Progenitor cell of endocrine pancreas (in vitro differentiated cells): Measurements from ENCODE around the gene GRAMD1B. TPM values are rescaled to one million over a fixed set of nuclear protein-coding genes. Genes with fewer than 3 reads are reported as not detected.

Experiments
- DNase-seq: peaks from one replicate; pipeline ENCODE4 v3.0.0; 2021; ENCODE audit warnings: low spot score; ENCODE audit not compliant: unreplicated experiment
- H3K27ac Mint-ChIP-seq: 2 replicates; pipeline ENCODE4 v1.8.0; 2021; ENCODE audit warnings: mild to moderate bottlenecking, moderate library complexity, mixed read lengths
- H3K27me3 Mint-ChIP-seq: 2 replicates; pipeline ENCODE4 v1.8.0; 2021; ENCODE audit warnings: mixed read lengths
- H3K36me3 Mint-ChIP-seq: 2 replicates; pipeline ENCODE4 v1.8.0; 2022; ENCODE audit warnings: mixed read lengths; ENCODE audit not compliant: insufficient read depth
- H3K4me1 Mint-ChIP-seq: 2 replicates; pipeline ENCODE4 v1.8.0; 2021; ENCODE audit warnings: low read depth, mixed read lengths
- H3K4me3 Mint-ChIP-seq: 2 replicates; pipeline ENCODE4 v1.8.0; 2021; ENCODE audit warnings: low read depth, mild to moderate bottlenecking, moderate library complexity, mixed read lengths
- H3K9me3 Mint-ChIP-seq: 2 replicates; pipeline ENCODE4 v1.8.0; 2021; ENCODE audit warnings: low read depth, mixed read lengths
- CTCF ChIP-seq: fragments of 200-600 bp; sonication (generic); IDR thresholded peaks from one replicate; pipeline ENCODE4 v1.5.0; 2021; ENCODE audit warnings: antibody characterized with exemption, mild to moderate bottlenecking; ENCODE audit not compliant: unreplicated experiment
- total RNA-seq: library from RNA; stranded (reverse); gene quantifications from 2 replicates; pipeline ENCODE4 v1.2.1, GENCODE V29; 2021

The GRAMD1B gene
- total RNA-seq, 1 donor from 2014 or later: 4.5 TPM

GRCh38 chr11:123425367-123425766, 4.7 kb upstream of the GRAMD1B start:
- DNase-seq: no peak
- no peak for TF ChIP-seq CTCF
- Mint-ChIP-seq H3K9me3 (no peaks in the 10 kb centered on the region), H3K27ac (no peak overlapping the region), H3K4me1 (peaks cover 20% of the 10 kb centered on the region), H3K27me3 (peaks cover 20% of the 10 kb centered on the region), H3K36me3 (no peaks in the 10 kb centered on the region), H3K4me3 (no peak overlapping the region)

GRCh38 chr11:123426789-123427188, 3.3 kb upstream of the GRAMD1B start:
- H3K9me3 Mint-ChIP-seq: no peaks in the 10 kb centered on the region
- H3K4me3 Mint-ChIP-seq: no peak overlapping the region
- no peak for TF ChIP-seq CTCF
- peaks cover 26% of the 10 kb centered on the region for H3K27me3 Mint-ChIP-seq
- H3K27ac Mint-ChIP-seq: peak overlapping the region; percentile 51
- H3K36me3 Mint-ChIP-seq: no peaks in the 10 kb centered on the region
- peaks cover 20% of the 10 kb centered on the region for H3K4me1 Mint-ChIP-seq
- DNase-seq: no peak

- Mint-ChIP-seq H3K36me3 (no peaks in the 10 kb centered on the region), H3K4me3 (no peak overlapping the region), H3K9me3 (no peaks in the 10 kb centered on the region), H3K27me3 (peaks cover 33% of the 10 kb centered on the region), H3K27ac (no peak overlapping the region), H3K4me1 (peaks cover 20% of the 10 kb centered on the region)
- no peak for TF ChIP-seq CTCF
- DNase-seq: no peak
These were observed 2.7 kb upstream of the GRAMD1B start for GRCh38 chr11:123427405-123427804.

- no peak overlapping the region for H3K4me3 Mint-ChIP-seq
- no peak overlapping the region for H3K27ac Mint-ChIP-seq
These were observed 1.9 kb upstream of the GRAMD1B start for GRCh38 chr11:123428116-123428715.

GRCh38 chr11:123429336-123429735, 733 bp upstream of the GRAMD1B start:
- Mint-ChIP-seq H3K4me3 (peak overlapping the region; percentile 79), H3K36me3 (peaks cover 1% of the 10 kb centered on the region), H3K27ac (peak overlapping the region; percentile 29), H3K27me3 (peaks cover 27% of the 10 kb centered on the region), H3K4me1 (peaks cover 20% of the 10 kb centered on the region), H3K9me3 (no peaks in the 10 kb centered on the region)
- no peak for TF ChIP-seq CTCF
- DNase-seq: no peak

More at GRCh38 chr11:123428116-123428715, 1.9 kb upstream of the GRAMD1B start:
- Mint-ChIP-seq H3K36me3 (peaks cover 1% of the 10 kb centered on the region), H3K9me3 (no peaks in the 10 kb centered on the region), H3K27me3 (peaks cover 34% of the 10 kb centered on the region), H3K4me1 (peaks cover 20% of the 10 kb centered on the region)
- TF ChIP-seq CTCF: no peak
- DNase-seq: no peak
